ENCODE results near the gene SCAND1. TPM values are rescaled to one million over a fixed set of nuclear protein-coding genes. Genes with fewer than 3 reads are reported as not detected.

SCAND1 gene
- total RNA-seq, result 72.0 and 78.7 TPM in 2 replicates

GRCh38 chr20:35954200-35954906 is at the start of gene SCAND1:
SCAND1 (minus strand) TSS chr20:35954502; CDS start chr20:35954284, 218 bp downstream.

GRCh38 chr20:35967979-35968640 is 13.8 kb upstream of the SCAND1 start, which contains the start of gene CNBD2:
CNBD2 (plus strand) TSS chr20:35968590; CDS start chr20:35968763, 173 bp downstream.

Other genes starting within 250 kb of the SCAND1 start
- gene RBM39, start 212.2 kb downstream of the SCAND1 start, total RNA-seq, result 242 and 375 TPM in 2 replicates
- 37.8 and 54.6 TPM in 2 replicates for gene PHF20, start 182.5 kb downstream of the SCAND1 start, total RNA-seq
- gene CNBD2, start 14.1 kb upstream of the SCAND1 start, total RNA-seq, result 1.5 and 2.6 TPM in 2 replicates
- 13.8 and 28.9 TPM in 2 replicates for gene EPB41L1, start 200.2 kb upstream of the SCAND1 start, total RNA-seq

All from smooth muscle cell of trachea (primary cell).